Measurements from ENCODE around the gene ATP1A2.

Gene ATP1A2

GRCh38 chr1:160092366-160093068 is 23.0 kb upstream of the ATP1A2 start:
- Histone ChIP-seq H3K9me3 (ENCODE audit: control insufficient read depth, insufficient read depth, low read length) (no peaks in the 10 kb centered on the region), H3K79me2 (ENCODE audit: control insufficient read depth, low read length) (peaks cover 20% of the 10 kb centered on the region), H3K27ac (ENCODE audit: low read depth, low read length) (no peak overlapping the region), H3K4me2 (ENCODE audit: low read length) (no peak overlapping the region), H3K9me2 (replicated peaks; ENCODE audit: control insufficient read depth, low read length) (no peaks in the 10 kb centered on the region), H3K27me3 (ENCODE audit: control insufficient read depth, low read length) (no peaks in the 10 kb centered on the region), H3F3A (ENCODE audit: control insufficient read depth, insufficient read depth) (no peaks in the 10 kb centered on the region), H4K20me1 (ENCODE audit: control insufficient read depth, insufficient read depth, low read depth, low read length) (no peaks in the 10 kb centered on the region), H3K36me3 (ENCODE audit: control insufficient read depth, low read length) (peaks cover 30% of the 10 kb centered on the region; the same call in 1 of the 2 replicates), H3K4me3 (ENCODE audit: low read length) (no peak overlapping the region), H3K4me1 (ENCODE audit: control insufficient read depth, low read length) (peaks cover 16% of the 10 kb centered on the region)
- TF ChIP-seq EZH2phosphoT487 (IDR thresholded peaks at IDR 0.05; ENCODE audit: borderline replicate concordance, low read length), result no peak
- no peak for TF ChIP-seq CTCF (IDR thresholded peaks at IDR 0.05; ENCODE audit: low read depth, low read length, poor library complexity, severe bottlenecking)

GRCh38 chr1:160093069-160093395 is 22.5 kb upstream of the ATP1A2 start:
- Histone ChIP-seq H3K36me3 (ENCODE audit: control insufficient read depth, low read length) (peaks cover 30% of the 10 kb centered on the region; the same call in 1 of the 2 replicates), H3K79me2 (ENCODE audit: control insufficient read depth, low read length) (peaks cover 25% of the 10 kb centered on the region)
- TF ChIP-seq CTCF (IDR thresholded peaks at IDR 0.05; ENCODE audit: low read depth, low read length, poor library complexity, severe bottlenecking) (no peak), EZH2phosphoT487 (IDR thresholded peaks at IDR 0.05; ENCODE audit: borderline replicate concordance, low read length) (no peak)

GRCh38 chr1:160093624-160094290 is 21.8 kb upstream of the ATP1A2 start:
- H3K4me1 ChIP-seq (ENCODE audit: control insufficient read depth, low read length), result peaks cover 19% of the 10 kb centered on the region
- H4K20me1 ChIP-seq (ENCODE audit: control insufficient read depth, insufficient read depth, low read depth, low read length), result no peaks in the 10 kb centered on the region
- H3K27ac ChIP-seq (ENCODE audit: low read depth, low read length), result no peak overlapping the region

More at GRCh38 chr1:160093069-160093395, 22.5 kb upstream of the ATP1A2 start:
- H3F3A ChIP-seq (ENCODE audit: control insufficient read depth, insufficient read depth), result no peaks in the 10 kb centered on the region
- no peak overlapping the region for H3K27ac ChIP-seq (ENCODE audit: low read depth, low read length)
- H4K20me1 ChIP-seq (ENCODE audit: control insufficient read depth, insufficient read depth, low read depth, low read length), result no peaks in the 10 kb centered on the region
- no peaks in the 10 kb centered on the region for H3K27me3 ChIP-seq (ENCODE audit: control insufficient read depth, low read length)
- no peak overlapping the region for H3K4me3 ChIP-seq (ENCODE audit: low read length)
- H3K4me2 ChIP-seq (ENCODE audit: low read length), result no peak overlapping the region
- peaks cover 19% of the 10 kb centered on the region for H3K4me1 ChIP-seq (ENCODE audit: control insufficient read depth, low read length)
- H3K9me2 ChIP-seq (replicated peaks; ENCODE audit: control insufficient read depth, low read length), result no peaks in the 10 kb centered on the region
- H3K9me3 ChIP-seq (ENCODE audit: control insufficient read depth, insufficient read depth, low read length), result no peaks in the 10 kb centered on the region

More at GRCh38 chr1:160093624-160094290, 21.8 kb upstream of the ATP1A2 start:
- H3K79me2 ChIP-seq (ENCODE audit: control insufficient read depth, low read length), result peaks cover 28% of the 10 kb centered on the region
- no peaks in the 10 kb centered on the region for H3K9me3 ChIP-seq (ENCODE audit: control insufficient read depth, insufficient read depth, low read length)
- no peaks in the 10 kb centered on the region for H3F3A ChIP-seq (ENCODE audit: control insufficient read depth, insufficient read depth)
- H3K27me3 ChIP-seq (ENCODE audit: control insufficient read depth, low read length), result no peaks in the 10 kb centered on the region
- no peak for TF ChIP-seq CTCF (IDR thresholded peaks at IDR 0.05; ENCODE audit: low read depth, low read length, poor library complexity, severe bottlenecking)
- TF ChIP-seq EZH2phosphoT487 (IDR thresholded peaks at IDR 0.05; ENCODE audit: borderline replicate concordance, low read length), result no peak
- H3K4me2 ChIP-seq (ENCODE audit: low read length), result no peak overlapping the region
- H3K36me3 ChIP-seq (ENCODE audit: control insufficient read depth, low read length), result peaks cover 28% of the 10 kb centered on the region; the same call in 1 of the 2 replicates
- H3K9me2 ChIP-seq (replicated peaks; ENCODE audit: control insufficient read depth, low read length), result no peaks in the 10 kb centered on the region
- H3K4me3 ChIP-seq (ENCODE audit: low read length), result no peak overlapping the region
